NCI-H446 (cell line): ENCODE data around the gene CTDNEP1.

Source experiments
- DNase-seq, 2 experiments: peaks; one replicate each; lab custom pipeline; 2025; lab: John Stamatoyannopoulos, UW

CTDNEP1 gene

GRCh38 chr17:7251661-7252175 lies at the start of gene CTDNEP1:
CTDNEP1 (minus strand) TSS chr17:7251734; CDS start chr17:7251296, 438 bp downstream.
- peak; percentile 97 to 99 for DNase-seq

GRCh38 chr17:7296189-7296861 lies 44.8 kb upstream of the CTDNEP1 start:
- peak; percentile 28 to 84 for DNase-seq

- no peak for DNase-seq
These were observed 44.0 kb upstream of the CTDNEP1 start for GRCh38 chr17:7295230-7296180.

GRCh38 chr17:7294614-7295153 lies 43.1 kb upstream of the CTDNEP1 start, which contains the start of gene YBX2:
YBX2 (minus strand) TSS chr17:7294639; CDS start chr17:7294500, 139 bp downstream.
- DNase-seq, result peak; percentile 60 to 92

GRCh38 chr17:7293816-7294613 lies 42.5 kb upstream of the CTDNEP1 start:
- no peak for DNase-seq

- DNase-seq, result no peak
These were observed 41.6 kb upstream of the CTDNEP1 start for GRCh38 chr17:7293159-7293558.

- DNase-seq, result no peak
These were observed 41.2 kb upstream of the CTDNEP1 start for GRCh38 chr17:7292729-7293128.

GRCh38 chr17:7292194-7292593 lies 40.7 kb upstream of the CTDNEP1 start:
- no peak for DNase-seq

GRCh38 chr17:7290685-7291084 lies 39.2 kb upstream of the CTDNEP1 start:
- no peak for DNase-seq

GRCh38 chr17:7290166-7290565 lies 38.6 kb upstream of the CTDNEP1 start:
- DNase-seq, result no peak

GRCh38 chr17:7289256-7290032 lies 37.9 kb upstream of the CTDNEP1 start:
- no peak for DNase-seq

- no peak for DNase-seq
These were observed 34.1 kb upstream of the CTDNEP1 start for GRCh38 chr17:7285679-7286078.

GRCh38 chr17:7284911-7285310 lies 33.4 kb upstream of the CTDNEP1 start:
- DNase-seq, result no peak

- DNase-seq, result no peak
These were observed 32.1 kb upstream of the CTDNEP1 start for GRCh38 chr17:7283471-7284216.

- DNase-seq, result no peak
These were observed 31.3 kb upstream of the CTDNEP1 start for GRCh38 chr17:7282752-7283321.

GRCh38 chr17:7281953-7282751 lies 30.6 kb upstream of the CTDNEP1 start:
- DNase-seq, result no peak

- peak; percentile 93 to 98 for DNase-seq
These were observed 29.8 kb upstream of the CTDNEP1 start, which contains the start of gene SLC2A4 for GRCh38 chr17:7281074-7281952. SLC2A4 (plus strand) TSS chr17:7281718; CDS start chr17:7281935, 217 bp downstream.
